HG03060 (cell line): Measurements from ENCODE around the gene ROR2.
"Not testable (repeated sequence)": the region's sequence is repeated elsewhere in the genome, so short reads cannot be mapped to it uniquely, and the experiment has no call there.

ENCODE experiments used
- ATAC-seq: cut with Tn5 transposase; IDR thresholded peaks from one replicate; pipeline ENCODE4 v1.9.1; 2021; ENCODE audit warnings: low read depth, moderate number of reproducible peaks; ENCODE audit not compliant: unreplicated experiment

Gene ROR2

DNA sequence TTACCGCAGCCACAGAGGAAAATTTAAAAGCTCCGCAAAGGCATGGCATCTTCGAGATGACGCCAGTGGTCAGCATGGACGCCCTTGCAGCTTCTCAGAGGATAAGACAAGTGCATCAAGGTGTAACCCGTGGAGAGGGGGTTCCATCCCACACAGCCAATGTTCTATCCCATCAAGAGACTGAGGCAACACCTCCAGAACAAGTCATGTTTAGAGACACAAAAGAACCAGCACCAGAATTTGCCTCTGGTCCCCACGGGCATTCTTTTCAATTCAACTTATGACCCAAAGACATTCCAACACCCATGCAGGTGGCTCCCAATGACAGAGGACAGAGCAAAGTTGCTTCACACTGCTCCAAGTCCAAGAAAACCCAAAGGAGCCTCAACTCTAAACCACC lies 20.7 kb downstream of the ROR2 start:
- ATAC-seq = no peak

- ATAC-seq = no peak
Measured at GRCh38 chr9:91927922-91928510, 22.0 kb downstream of the ROR2 start.

DNA sequence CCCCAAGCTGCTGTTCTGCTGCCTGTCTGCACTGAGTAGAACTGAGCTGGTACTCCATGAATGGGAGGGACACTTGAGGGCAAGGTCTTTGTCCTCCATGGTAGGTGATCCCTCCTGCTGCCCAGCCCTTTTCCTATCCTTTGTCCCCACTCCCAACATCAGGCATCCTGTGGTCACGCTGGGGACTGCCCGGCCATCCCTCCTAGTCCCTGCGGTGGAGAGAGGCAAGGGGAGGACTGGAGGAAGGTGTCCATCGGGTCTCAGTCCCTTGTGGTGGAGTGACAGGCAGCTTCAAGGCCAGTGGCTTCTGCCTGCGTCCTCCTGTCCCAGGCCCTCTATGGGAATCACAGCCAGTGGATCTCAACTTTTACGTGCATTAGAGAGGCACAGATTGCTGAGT lies 25.9 kb downstream of the ROR2 start:
- no peak for ATAC-seq

- ATAC-seq = no peak
Measured at GRCh38 chr9:91923145-91923544, 26.9 kb downstream of the ROR2 start.

GRCh38 chr9:91921371-91921770 lies 28.7 kb downstream of the ROR2 start:
- no peak for ATAC-seq

- no peak for ATAC-seq
Measured at GRCh38 chr9:91920630-91921350, 29.2 kb downstream of the ROR2 start.

GRCh38 chr9:91919621-91920020 lies 30.4 kb downstream of the ROR2 start:
- ATAC-seq = no peak

- ATAC-seq = no peak
Measured at GRCh38 chr9:91917436-91917835, 32.6 kb downstream of the ROR2 start.

DNA sequence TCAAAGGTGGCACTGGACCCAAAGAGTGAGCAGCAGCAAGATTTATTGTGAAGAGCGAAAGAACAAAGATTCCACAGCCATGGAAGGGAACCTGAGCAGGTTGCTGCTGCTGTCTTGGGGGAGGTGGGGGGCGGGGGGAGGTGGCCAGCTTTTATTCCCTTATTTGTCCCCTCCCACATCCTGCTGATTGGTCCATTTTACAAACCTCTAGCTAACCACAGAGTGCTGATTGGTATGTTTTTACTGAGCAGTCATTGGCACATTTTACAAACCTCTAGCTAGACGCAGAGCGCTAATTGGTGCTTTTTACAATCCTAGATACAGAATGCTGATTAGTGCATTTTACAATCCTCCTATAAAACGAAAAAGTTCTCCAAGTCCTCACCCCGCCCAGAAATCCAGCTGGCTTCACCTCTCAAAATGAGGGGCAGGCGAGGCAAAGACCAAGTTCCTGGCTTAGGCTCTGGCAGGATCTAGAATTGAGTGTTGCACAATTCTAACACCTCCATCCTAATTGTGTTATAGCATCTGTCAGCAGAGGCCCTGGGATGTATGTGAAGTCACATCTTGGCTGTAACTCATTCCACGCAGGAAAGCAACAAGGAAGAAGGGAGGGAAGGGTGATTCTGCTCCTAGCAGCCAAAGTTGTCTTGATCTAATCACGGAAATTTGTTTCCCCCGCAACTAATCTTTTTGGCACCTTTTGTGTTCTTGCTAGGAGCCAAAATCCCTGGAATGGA lies 34.3 kb downstream of the ROR2 start:
- no peak for ATAC-seq

- no peak for ATAC-seq
Measured at GRCh38 chr9:91914937-91915336, 35.1 kb downstream of the ROR2 start.

DNA sequence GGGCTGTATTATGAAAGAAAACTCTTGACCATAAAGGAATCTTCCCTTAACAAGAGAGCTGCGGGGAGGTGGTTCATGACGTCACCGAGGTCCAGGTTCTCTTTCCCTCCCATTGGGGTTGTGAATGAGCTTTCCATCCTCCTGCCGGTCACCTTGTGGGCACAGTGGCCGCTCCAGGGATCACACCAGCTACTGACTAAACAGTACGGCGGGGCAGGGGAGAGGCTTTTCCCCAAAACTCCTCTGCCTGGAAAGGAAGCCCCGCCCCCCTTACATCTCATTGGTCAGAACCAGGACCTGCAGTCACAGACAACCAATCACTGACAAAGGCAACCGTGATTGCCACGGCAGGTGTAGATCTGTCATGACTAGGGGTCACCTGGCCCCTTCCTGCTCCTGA lies 35.6 kb downstream of the ROR2 start:
- no peak for ATAC-seq

GRCh38 chr9:91913986-91914385 lies 36.0 kb downstream of the ROR2 start:
- no peak for ATAC-seq

DNA sequence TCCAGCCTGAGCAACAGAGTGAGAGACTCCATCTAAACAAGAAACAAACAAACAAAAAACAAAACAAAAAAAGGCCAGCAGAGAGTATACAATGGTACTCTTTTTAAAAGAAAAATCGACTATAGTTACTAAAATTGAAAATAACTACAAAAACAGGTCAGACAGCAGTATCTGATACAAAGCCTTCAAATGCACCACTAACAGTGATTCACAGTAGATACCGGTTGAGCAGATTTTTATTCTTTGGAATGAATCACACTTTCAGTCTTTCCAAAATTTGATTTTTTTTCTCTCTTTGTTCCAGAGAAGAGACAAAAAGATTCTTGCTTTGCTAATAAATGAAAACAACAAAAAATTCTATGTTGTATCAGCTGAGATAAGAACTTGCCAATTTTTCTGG lies 36.9 kb downstream of the ROR2 start:
- ATAC-seq = no peak

DNA sequence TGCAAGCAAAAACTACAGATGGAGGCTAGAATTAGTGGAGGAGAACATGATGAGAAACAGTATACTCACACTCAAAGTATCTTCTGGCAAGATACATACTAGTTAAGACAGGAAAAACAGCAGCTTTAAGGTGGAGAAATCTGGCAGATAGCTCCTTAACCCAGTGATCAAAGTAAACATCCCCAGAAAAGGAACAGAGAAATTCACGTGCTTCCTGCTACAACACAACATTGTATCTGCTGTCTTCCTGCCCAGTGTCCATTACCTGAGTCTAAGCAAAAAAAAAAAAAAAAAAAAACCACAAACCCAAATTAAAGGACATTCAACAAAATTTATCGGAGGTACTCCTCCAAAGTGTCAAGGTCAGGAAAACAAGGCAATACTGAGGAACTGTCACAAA lies 38.4 kb downstream of the ROR2 start:
- ATAC-seq = no peak

GRCh38 chr9:91909256-91909655 lies 40.8 kb downstream of the ROR2 start:
- ATAC-seq = not testable (repeated sequence)

GRCh38 chr9:91908746-91909145 lies 41.3 kb downstream of the ROR2 start:
- no peak for ATAC-seq

DNA sequence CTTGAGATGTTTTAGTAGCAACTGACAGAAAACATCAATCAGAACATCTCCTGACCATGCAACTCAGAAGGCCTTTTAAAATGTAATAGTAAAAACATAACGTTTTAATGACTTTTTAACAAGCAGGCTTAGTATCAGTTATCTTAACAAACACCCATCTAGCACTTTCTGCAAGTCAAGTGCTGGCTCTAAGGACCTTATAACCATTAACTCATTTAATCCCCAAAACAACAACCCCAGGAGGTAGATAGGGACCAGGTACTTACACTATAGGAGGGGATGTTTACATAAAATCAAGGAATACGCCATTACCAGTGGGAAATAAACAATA lies 41.8 kb downstream of the ROR2 start:
- no peak for ATAC-seq

GRCh38 chr9:91907484-91908292 lies 42.3 kb downstream of the ROR2 start:
- no peak for ATAC-seq

- no peak for ATAC-seq
Measured at GRCh38 chr9:91905991-91906469, 44.0 kb downstream of the ROR2 start.

DNA sequence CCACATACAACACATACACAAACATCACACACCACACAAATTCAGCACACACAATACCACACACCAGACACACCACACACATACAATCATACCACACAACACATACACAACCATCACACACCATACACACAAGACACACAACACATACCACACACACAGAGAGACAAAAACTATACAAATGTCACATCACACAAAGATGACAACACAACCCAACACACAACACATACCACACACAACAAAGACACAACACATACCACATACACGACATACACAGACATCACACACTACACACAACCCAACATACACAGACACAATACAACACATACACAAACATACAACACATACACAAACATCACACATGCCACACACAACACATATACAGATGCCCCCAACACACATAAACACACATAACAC lies 44.8 kb downstream of the ROR2 start:
- no peak for ATAC-seq
